Endothelial cell (in vitro differentiated cells): Measurements from ENCODE around the gene HBD. TPM values are rescaled to one million over a fixed set of nuclear protein-coding genes. Genes with fewer than 3 reads are reported as not detected.

Experiments
- DNase-seq: peaks from one replicate; pipeline ENCODE4 v3.0.0; 2021; ENCODE audit warnings: low spot score
- H3K27ac Mint-ChIP-seq: one replicate; pipeline ENCODE4 v1.8.0; 2021; ENCODE audit warnings: mixed read lengths, inconsistent platforms; ENCODE audit not compliant: unreplicated experiment
- H3K27me3 Mint-ChIP-seq: one replicate; pipeline ENCODE4 v1.8.0; 2021; ENCODE audit warnings: mild to moderate bottlenecking, moderate library complexity, mixed read lengths, inconsistent platforms; ENCODE audit not compliant: unreplicated experiment
- H3K36me3 Mint-ChIP-seq: one replicate; pipeline ENCODE4 v1.8.0; 2021; ENCODE audit warnings: mild to moderate bottlenecking, low read depth, mixed read lengths, inconsistent platforms; ENCODE audit not compliant: unreplicated experiment
- H3K4me1 Mint-ChIP-seq: one replicate; pipeline ENCODE4 v1.8.0; 2021; ENCODE audit warnings: mild to moderate bottlenecking, mixed read lengths, inconsistent platforms; ENCODE audit not compliant: unreplicated experiment
- H3K4me3 Mint-ChIP-seq: one replicate; pipeline ENCODE4 v1.8.0; 2021; ENCODE audit warnings: mild to moderate bottlenecking, mixed read lengths, inconsistent platforms; ENCODE audit not compliant: unreplicated experiment
- H3K9me3 Mint-ChIP-seq: one replicate; pipeline ENCODE4 v1.8.0; 2021; ENCODE audit warnings: mixed read lengths, inconsistent platforms; ENCODE audit not compliant: unreplicated experiment
- total RNA-seq: library from RNA; stranded (reverse); fragmentation: NEBNext Ultra II Directional; extraction: Animal tissue kit (Norgen Biotek cat#: 25700); gene quantifications from one replicate; pipeline ENCODE4 v1.2.1, GENCODE V29; 2021; ENCODE audit not compliant: unreplicated experiment
- TF ChIP-seq, protein P1 (sequence below): fragments of 200-600 bp; sonication (generic); IDR thresholded peaks from one replicate; pipeline ENCODE4 v1.5.0; 2021; ENCODE audit warnings: antibody characterized with exemption; ENCODE audit not compliant: unreplicated experiment

HBD gene
- total RNA-seq, 1 donor from 2014 or later: not detected

DNA sequence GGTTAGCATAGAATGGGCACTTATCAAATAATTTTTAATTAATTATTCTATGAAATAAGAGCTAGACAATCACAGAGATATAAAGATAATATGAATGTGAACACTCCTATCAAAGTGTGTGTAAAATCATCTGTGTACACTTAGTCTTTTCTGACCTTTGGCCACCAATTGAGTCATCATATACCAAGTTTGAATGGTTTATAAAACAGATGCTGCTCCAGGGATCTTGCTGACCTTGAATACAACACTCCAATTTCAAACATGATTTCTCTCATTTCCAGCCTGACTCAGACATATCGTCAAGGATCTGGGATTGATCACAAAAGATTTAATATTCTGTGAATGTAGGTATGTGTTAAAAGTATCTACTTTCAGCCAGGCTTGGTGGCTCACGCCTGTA is 30.9 kb downstream of the HBD start:
- H3K9me3 Mint-ChIP-seq: no peaks in the 10 kb centered on the region
- DNase-seq: no peak
- H3K4me3 Mint-ChIP-seq: no peak overlapping the region
- TF ChIP-seq, protein P1, sequence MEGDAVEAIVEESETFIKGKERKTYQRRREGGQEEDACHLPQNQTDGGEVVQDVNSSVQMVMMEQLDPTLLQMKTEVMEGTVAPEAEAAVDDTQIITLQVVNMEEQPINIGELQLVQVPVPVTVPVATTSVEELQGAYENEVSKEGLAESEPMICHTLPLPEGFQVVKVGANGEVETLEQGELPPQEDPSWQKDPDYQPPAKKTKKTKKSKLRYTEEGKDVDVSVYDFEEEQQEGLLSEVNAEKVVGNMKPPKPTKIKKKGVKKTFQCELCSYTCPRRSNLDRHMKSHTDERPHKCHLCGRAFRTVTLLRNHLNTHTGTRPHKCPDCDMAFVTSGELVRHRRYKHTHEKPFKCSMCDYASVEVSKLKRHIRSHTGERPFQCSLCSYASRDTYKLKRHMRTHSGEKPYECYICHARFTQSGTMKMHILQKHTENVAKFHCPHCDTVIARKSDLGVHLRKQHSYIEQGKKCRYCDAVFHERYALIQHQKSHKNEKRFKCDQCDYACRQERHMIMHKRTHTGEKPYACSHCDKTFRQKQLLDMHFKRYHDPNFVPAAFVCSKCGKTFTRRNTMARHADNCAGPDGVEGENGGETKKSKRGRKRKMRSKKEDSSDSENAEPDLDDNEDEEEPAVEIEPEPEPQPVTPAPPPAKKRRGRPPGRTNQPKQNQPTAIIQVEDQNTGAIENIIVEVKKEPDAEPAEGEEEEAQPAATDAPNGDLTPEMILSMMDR: no peak
- H3K36me3 Mint-ChIP-seq: no peaks in the 10 kb centered on the region
- peaks cover 2% of the 10 kb centered on the region for H3K27me3 Mint-ChIP-seq
- no peak overlapping the region for H3K27ac Mint-ChIP-seq
- H3K4me1 Mint-ChIP-seq: no peaks in the 10 kb centered on the region

DNA sequence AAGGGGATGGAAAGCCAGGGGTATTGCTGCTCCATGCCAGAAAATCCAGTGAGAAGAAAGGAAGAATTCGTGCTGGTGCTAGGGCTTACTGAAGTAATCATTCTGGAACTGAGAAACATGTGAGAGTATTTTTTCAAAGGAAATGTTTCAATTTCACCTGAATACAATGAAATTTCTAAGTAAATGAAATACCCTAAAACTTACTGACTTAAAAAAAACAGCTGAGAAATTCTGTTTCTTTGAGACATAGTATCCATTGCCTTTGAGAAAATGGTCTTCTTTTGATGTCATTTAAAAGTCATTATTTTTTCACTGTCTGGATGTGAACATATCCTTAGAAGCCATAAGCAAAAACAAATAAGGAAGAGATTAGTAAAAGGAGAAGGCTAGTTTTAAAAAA is 33.7 kb downstream of the HBD start, which contains the start of gene OR51V1:
Gene OR51V1 (minus strand): TSS at position 101 of the 400 bp plus-strand sequence. CDS start 0 bp downstream, at position 101.
- Mint-ChIP-seq H3K27ac (no peak within 1 kb of the TSS), H3K4me1 (no peaks in the 10 kb centered on the region), H3K9me3 (no peaks in the 10 kb centered on the region), H3K36me3 (no peaks in the 10 kb centered on the region), H3K27me3 (peaks cover 2% of the 10 kb centered on the region), H3K4me3 (no peak within 1 kb of the TSS)
- TF ChIP-seq, protein P1: no peak
- no peak for DNase-seq

DNA sequence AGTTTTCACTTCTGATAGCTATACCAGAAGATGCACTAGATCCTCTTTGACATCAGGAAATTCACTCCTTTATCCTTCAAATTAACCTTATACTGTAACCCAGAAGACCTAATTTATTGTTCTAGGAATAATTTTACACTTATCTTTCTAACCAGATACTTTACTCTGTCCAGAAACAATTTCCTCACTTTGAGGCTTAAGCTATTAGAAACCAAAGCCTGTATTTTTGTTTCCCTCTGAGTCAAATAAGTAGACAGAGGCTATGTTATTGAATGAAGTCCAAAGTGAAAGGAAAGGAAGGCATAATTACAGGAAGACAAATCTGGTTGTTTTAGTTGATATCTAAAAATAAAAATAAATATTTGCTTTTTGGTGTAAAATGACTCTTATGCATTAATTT is 36.0 kb downstream of the HBD start:
- H3K4me3 Mint-ChIP-seq: no peak overlapping the region
- H3K27me3 Mint-ChIP-seq: peaks cover 2% of the 10 kb centered on the region
- H3K27ac Mint-ChIP-seq: no peak overlapping the region
- H3K36me3 Mint-ChIP-seq: no peaks in the 10 kb centered on the region
- TF ChIP-seq, protein P1: no peak
- no peaks in the 10 kb centered on the region for H3K4me1 Mint-ChIP-seq
- no peaks in the 10 kb centered on the region for H3K9me3 Mint-ChIP-seq
- DNase-seq: no peak

DNA sequence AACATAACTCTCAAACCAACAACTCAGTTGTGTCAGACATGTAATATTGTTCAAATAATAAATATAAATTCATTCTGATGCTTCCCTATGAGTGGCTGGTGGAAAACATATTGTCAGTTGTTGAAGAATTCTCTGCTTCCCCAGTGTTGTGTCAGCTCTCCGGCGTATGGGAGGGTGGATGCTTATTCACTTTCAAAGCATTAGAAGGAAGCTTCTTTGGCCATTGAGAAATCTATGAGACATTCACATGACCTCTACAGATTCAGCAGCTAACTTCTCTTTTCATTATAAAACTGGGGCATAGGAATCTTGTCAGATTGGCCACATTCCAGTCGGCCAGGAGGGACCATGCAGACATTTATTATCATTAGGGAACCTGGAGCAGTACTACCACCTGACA is 36.7 kb downstream of the HBD start:
- Mint-ChIP-seq H3K4me3 (no peak overlapping the region), H3K27ac (no peak overlapping the region), H3K36me3 (no peaks in the 10 kb centered on the region), H3K4me1 (no peaks in the 10 kb centered on the region), H3K27me3 (peaks cover 2% of the 10 kb centered on the region), H3K9me3 (no peaks in the 10 kb centered on the region)
- TF ChIP-seq, protein P1: no peak
- no peak for DNase-seq

DNA sequence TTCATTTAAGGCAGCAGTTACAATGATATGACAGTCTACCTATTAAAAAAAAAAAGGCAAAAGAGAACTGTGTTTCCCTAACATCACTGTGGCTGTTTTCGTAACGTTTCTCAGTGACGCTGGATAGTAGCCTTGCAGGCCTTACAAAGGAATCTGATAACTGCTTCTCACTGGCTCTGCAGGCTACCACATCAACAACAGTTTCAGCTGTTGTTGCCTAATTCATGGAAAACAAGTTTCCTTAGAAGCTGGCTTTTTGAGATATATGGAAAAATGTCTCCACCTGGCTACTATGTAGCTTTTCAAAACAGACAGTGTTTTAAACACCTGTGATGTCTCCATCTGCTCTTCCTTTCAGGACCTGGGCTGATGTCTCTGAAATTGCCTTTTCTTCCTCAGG is 37.6 kb downstream of the HBD start:
- no peak overlapping the region for H3K4me3 Mint-ChIP-seq
- TF ChIP-seq, protein P1: no peak
- H3K27ac Mint-ChIP-seq: no peak overlapping the region
- no peak for DNase-seq
- H3K4me1 Mint-ChIP-seq: no peaks in the 10 kb centered on the region
- H3K9me3 Mint-ChIP-seq: no peaks in the 10 kb centered on the region
- peaks cover 2% of the 10 kb centered on the region for H3K27me3 Mint-ChIP-seq
- no peaks in the 10 kb centered on the region for H3K36me3 Mint-ChIP-seq
